OCI-LY1 (cell line): ENCODE measurements around the gene PRDX6.

Experiments used
- H2AFZ ChIP-seq: fragments of 200-600 bp; sonication (generic), shearing (Covaris generic); 2 replicates; pipeline ENCODE4 v1.6.0; 2014; ENCODE audit warnings: antibody characterized with exemption, mild to moderate bottlenecking, low read length
- H3F3A ChIP-seq: fragments of 200-600 bp; sonication (generic), shearing (Covaris generic); 2 replicates; pipeline ENCODE4 v1.6.0; 2014; ENCODE audit warnings: mild to moderate bottlenecking, antibody characterized with exemption, low read length, moderate library complexity; ENCODE audit not compliant: insufficient read depth
- H3K27ac ChIP-seq: fragments of 200-600 bp; sonication (generic); 2 replicates; pipeline ENCODE4 v1.5.1; 2014; ENCODE audit warnings: low read length, mixed run types, mild to moderate bottlenecking, low read depth; ENCODE audit not compliant: poor library complexity, severe bottlenecking
- H3K27me3 ChIP-seq: fragments of 200-600 bp; sonication (generic); 2 replicates; pipeline ENCODE4 v1.6.0; 2014; ENCODE audit warnings: antibody characterized with exemption, mild to moderate bottlenecking, low read length, moderate library complexity; ENCODE audit not compliant: insufficient read depth
- H3K36me3 ChIP-seq: fragments of 200-600 bp; sonication (generic); 2 replicates; pipeline ENCODE4 v1.6.1; 2014; ENCODE audit warnings: mild to moderate bottlenecking, antibody characterized with exemption, low read length, moderate library complexity, mixed read lengths; ENCODE audit not compliant: insufficient read depth
- H3K4me1 ChIP-seq: fragments of 200-600 bp; sonication (generic); 2 replicates; pipeline ENCODE4 v1.5.1; 2014; ENCODE audit warnings: mild to moderate bottlenecking, low read length, moderate library complexity; ENCODE audit not compliant: insufficient read depth, severe bottlenecking
- H3K4me2 ChIP-seq: fragments of 200-600 bp; sonication (generic), shearing (Covaris generic); 2 replicates; pipeline ENCODE4 v1.6.1; 2014; ENCODE audit warnings: low read length
- H3K4me3 ChIP-seq: fragments of 200-600 bp; sonication (generic); 2 replicates; pipeline ENCODE4 v1.5.1; 2014; ENCODE audit warnings: low read length, low read depth, mild to moderate bottlenecking, mixed read lengths; ENCODE audit not compliant: poor library complexity, severe bottlenecking
- H3K79me2 ChIP-seq: fragments of 200-600 bp; shearing (Covaris generic); 2 replicates; pipeline ENCODE4 v1.6.1; 2016; ENCODE audit warnings: mixed run types, low read length, mixed read lengths; ENCODE audit not compliant: insufficient read depth
- H3K9ac ChIP-seq: fragments of 200-600 bp; sonication (generic), shearing (Covaris generic); 2 replicates; pipeline ENCODE4 v1.6.1; 2014; ENCODE audit warnings: mild to moderate bottlenecking, low read length, mixed read lengths
- H3K9me2 ChIP-seq: fragments of 200-600 bp; sonication (generic), shearing (Covaris generic); 2 replicates; pipeline ENCODE4 v1.6.1; 2014; ENCODE audit warnings: low read depth, mild to moderate bottlenecking, low read length, mixed read lengths
- H3K9me3 ChIP-seq: fragments of 200-600 bp; shearing (Covaris generic); 2 replicates; pipeline ENCODE4 v1.6.1; 2014; ENCODE audit warnings: low read length, mixed read lengths
- H4K20me1 ChIP-seq: fragments of 200-600 bp; sonication (generic), shearing (Covaris generic); 2 replicates; pipeline ENCODE4 v1.6.0; 2016; ENCODE audit warnings: mild to moderate bottlenecking, low read length; ENCODE audit not compliant: insufficient read depth
- EZH2 ChIP-seq: fragments of 200-600 bp; sonication (generic), shearing (Covaris generic); IDR thresholded peaks from 2 replicates; pipeline ENCODE4 v1.8.0; 2017; ENCODE audit warnings: borderline replicate concordance, mixed run types, mild to moderate bottlenecking, antibody characterized with exemption, low read length, moderate library complexity, mixed read lengths
- TF ChIP-seq, protein P1 (sequence below): fragments of 200-600 bp; sonication (generic), shearing (Covaris generic); IDR thresholded peaks from 2 replicates; pipeline ENCODE4 v1.5.1; 2017; ENCODE audit warnings: mild to moderate bottlenecking, antibody characterized with exemption, low read length, moderate library complexity, mixed read lengths

PRDX6 gene

DNA sequence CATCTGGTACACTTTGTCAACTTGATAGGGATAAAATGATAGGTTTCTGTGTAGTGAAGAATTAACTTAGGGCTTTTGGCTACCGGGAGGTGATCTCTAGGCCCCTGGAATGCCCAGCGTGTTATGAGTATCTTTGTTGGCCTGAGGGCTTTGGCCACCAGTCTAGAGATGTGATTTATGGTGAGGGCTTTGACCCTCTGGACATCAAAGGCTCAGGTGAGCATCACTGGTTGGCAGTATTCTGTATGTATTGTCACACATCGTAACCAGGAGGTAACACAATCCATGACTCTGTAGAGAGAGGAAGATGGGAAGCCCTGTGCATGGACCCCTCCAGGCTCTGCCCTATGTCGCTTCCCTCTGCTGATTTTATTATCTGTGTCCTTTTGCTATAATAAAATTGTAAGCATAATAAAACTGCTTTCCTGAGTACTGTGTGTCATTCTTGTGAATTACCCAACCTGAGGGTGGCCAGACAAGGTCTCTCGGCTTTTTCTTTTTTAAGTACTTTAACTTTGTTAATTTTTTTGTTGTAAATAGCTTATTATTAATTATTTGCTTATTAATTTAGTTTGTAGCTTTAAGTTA is 40.2 kb upstream of the PRDX6 start:
- Histone ChIP-seq H3K79me2 (no peaks in the 10 kb centered on the region), H2AFZ (no peak overlapping the region), H3K4me3 (no peak overlapping the region), H3K4me2 (no peak overlapping the region), H4K20me1 (no peaks in the 10 kb centered on the region), H3K36me3 (peaks cover 3% of the 10 kb centered on the region; the same call in 1 of the 2 replicates), H3K9me2 (no peaks in the 10 kb centered on the region), H3K27ac (no peak overlapping the region), H3K4me1 (no peaks in the 10 kb centered on the region), H3F3A (no peaks in the 10 kb centered on the region), H3K27me3 (no peaks in the 10 kb centered on the region), H3K9ac (no peak overlapping the region), H3K9me3 (no peaks in the 10 kb centered on the region)
- TF ChIP-seq, protein P1, sequence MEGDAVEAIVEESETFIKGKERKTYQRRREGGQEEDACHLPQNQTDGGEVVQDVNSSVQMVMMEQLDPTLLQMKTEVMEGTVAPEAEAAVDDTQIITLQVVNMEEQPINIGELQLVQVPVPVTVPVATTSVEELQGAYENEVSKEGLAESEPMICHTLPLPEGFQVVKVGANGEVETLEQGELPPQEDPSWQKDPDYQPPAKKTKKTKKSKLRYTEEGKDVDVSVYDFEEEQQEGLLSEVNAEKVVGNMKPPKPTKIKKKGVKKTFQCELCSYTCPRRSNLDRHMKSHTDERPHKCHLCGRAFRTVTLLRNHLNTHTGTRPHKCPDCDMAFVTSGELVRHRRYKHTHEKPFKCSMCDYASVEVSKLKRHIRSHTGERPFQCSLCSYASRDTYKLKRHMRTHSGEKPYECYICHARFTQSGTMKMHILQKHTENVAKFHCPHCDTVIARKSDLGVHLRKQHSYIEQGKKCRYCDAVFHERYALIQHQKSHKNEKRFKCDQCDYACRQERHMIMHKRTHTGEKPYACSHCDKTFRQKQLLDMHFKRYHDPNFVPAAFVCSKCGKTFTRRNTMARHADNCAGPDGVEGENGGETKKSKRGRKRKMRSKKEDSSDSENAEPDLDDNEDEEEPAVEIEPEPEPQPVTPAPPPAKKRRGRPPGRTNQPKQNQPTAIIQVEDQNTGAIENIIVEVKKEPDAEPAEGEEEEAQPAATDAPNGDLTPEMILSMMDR: no peak
- TF ChIP-seq EZH2: no peak

DNA sequence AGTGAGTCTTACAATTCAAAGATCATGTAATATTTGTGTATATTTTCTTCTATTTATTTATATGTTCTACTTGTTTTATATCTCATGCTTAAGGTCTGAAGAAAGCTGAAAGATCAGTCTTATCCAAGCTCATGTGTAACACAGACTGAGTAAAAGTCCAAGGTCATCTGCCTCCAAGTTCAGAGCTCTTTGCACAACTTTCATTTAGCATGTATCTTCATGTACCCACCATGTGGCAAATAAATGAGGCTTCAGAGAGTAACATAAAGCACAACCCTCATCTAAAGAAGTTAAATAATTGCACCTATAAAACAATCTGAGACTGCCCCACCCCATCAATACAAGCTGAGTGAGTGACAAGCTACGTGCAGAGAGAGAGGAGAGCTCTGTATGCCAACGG is 38.5 kb upstream of the PRDX6 start:
- Histone ChIP-seq H2AFZ (no peak overlapping the region), H3K4me2 (no peak overlapping the region), H3K9ac (no peak overlapping the region), H3K4me1 (no peaks in the 10 kb centered on the region), H3K79me2 (no peaks in the 10 kb centered on the region), H3K9me2 (no peaks in the 10 kb centered on the region), H4K20me1 (no peaks in the 10 kb centered on the region), H3K27ac (no peak overlapping the region), H3K4me3 (no peak overlapping the region), H3K9me3 (no peaks in the 10 kb centered on the region), H3K27me3 (no peaks in the 10 kb centered on the region), H3F3A (no peaks in the 10 kb centered on the region), H3K36me3 (peaks cover 3% of the 10 kb centered on the region; the same call in 1 of the 2 replicates)
- TF ChIP-seq, protein P1: no peak
- TF ChIP-seq EZH2: no peak

DNA sequence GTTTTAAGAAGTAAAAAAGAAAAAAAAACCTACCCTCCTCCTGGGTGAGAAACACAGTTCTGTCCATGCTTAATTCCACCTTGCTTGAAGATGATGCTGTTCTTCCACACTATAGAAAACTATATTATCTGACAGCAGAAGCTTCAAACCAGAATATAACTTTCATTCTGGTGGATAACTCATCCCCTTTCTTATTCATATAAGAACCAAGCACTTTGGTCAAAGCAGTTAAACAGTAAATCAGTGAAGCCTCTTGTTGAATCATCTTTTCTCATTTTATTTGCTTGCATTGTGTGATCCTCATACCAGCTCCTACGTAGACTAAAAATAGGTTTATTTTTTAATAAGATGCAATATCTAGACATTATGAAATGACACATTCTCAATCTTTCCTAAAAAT is 36.7 kb upstream of the PRDX6 start:
- Histone ChIP-seq H3F3A (no peaks in the 10 kb centered on the region; the same call in 1 of the 2 replicates), H3K9me3 (no peaks in the 10 kb centered on the region; the same call in 1 of the 2 replicates), H3K27ac (no peak overlapping the region), H3K4me3 (no peak overlapping the region), H3K9me2 (no peaks in the 10 kb centered on the region), H3K36me3 (peaks cover 3% of the 10 kb centered on the region; the same call in 1 of the 2 replicates), H2AFZ (no peak overlapping the region), H4K20me1 (no peaks in the 10 kb centered on the region), H3K4me2 (no peak overlapping the region), H3K27me3 (no peaks in the 10 kb centered on the region), H3K9ac (no peak overlapping the region), H3K79me2 (no peaks in the 10 kb centered on the region), H3K4me1 (peaks cover 12% of the 10 kb centered on the region)
- no peak for TF ChIP-seq EZH2
- TF ChIP-seq, protein P1: no peak
